ENCODE results near the gene WDR83. TPM values are rescaled to one million over a fixed set of nuclear protein-coding genes. Genes with fewer than 3 reads are reported as not detected.
A peak's percentile ranks its signal among the peaks of the same experiment; 100 is the strongest.

WDR83 gene
- total and polyA plus RNA-seq, 4 donors, result 7.9 to 15.8 (median 11.8) TPM

- H3K4me1 ChIP-seq (ENCODE audit: control insufficient read depth in 5 of 5, insufficient read depth in 5 of 5, low read length in 5 of 5), result peaks cover 0 to 33% (median 16%) of the 10 kb centered on the region in 5 donors
- ATAC-seq (ENCODE audit: insufficient read depth, low FRiP score), result peak; percentile 66
These were observed 2.9 kb downstream of the WDR83 start for GRCh38 chr19:12669270-12670158.

GRCh38 chr19:12670159-12670928, 3.7 kb downstream of the WDR83 start:
- Histone ChIP-seq H3K36me3 (ENCODE audit: control insufficient read depth in 4 of 4, insufficient read depth in 4 of 4, low read length in 4 of 4) (peaks cover 1 to 24% (median 16%) of the 10 kb centered on the region in 4 donors), H3K27ac (ENCODE audit: low read depth in 1 of 2, low read length in 1 of 2) (peak overlapping the region; percentile 92 to 98), H3K4me3 (peak overlapping the region; percentile 96), H3K4me1 (ENCODE audit: control insufficient read depth in 5 of 5, insufficient read depth in 5 of 5, low read length in 5 of 5) (peaks cover 0 to 33% (median 16%) of the 10 kb centered on the region in 5 donors), H3K9ac (ENCODE audit: insufficient read depth in 1 of 2, low read length in 2 of 2) (peak overlapping the region in 1 of 2 donors; percentile 79), H3K9me3 (ENCODE audit: control insufficient read depth in 4 of 4, insufficient read depth in 3 of 4, low read length in 3 of 4) (no peaks in the 10 kb centered on the region), H3K27me3 (ENCODE audit: control insufficient read depth in 3 of 3, insufficient read depth in 3 of 3, low read length in 2 of 3) (no peaks in the 10 kb centered on the region)
- no peak for ATAC-seq (ENCODE audit: insufficient read depth, low FRiP score)
- no peak for DNase-seq
- no peak for TF ChIP-seq CTCF (IDR thresholded peaks at IDR 0.05; ENCODE audit: control extremely low read depth, extremely low read depth)
- 40 to 46% methylated on average over 26 of the region's 26 CpGs for WGBS, 2 donors

More at GRCh38 chr19:12669270-12670158, 2.9 kb downstream of the WDR83 start:
- peak overlapping the region; percentile 96 for H3K4me3 ChIP-seq
- H3K27me3 ChIP-seq (ENCODE audit: control insufficient read depth in 3 of 3, insufficient read depth in 3 of 3, low read length in 2 of 3), result no peaks in the 10 kb centered on the region
- H3K9me3 ChIP-seq (ENCODE audit: control insufficient read depth in 4 of 4, insufficient read depth in 3 of 4, low read length in 3 of 4), result no peaks in the 10 kb centered on the region
- H3K27ac ChIP-seq (ENCODE audit: low read depth in 1 of 2, low read length in 1 of 2), result peak overlapping the region; percentile 92 to 98
- WGBS, 2 donors, result 0 to 1% methylated on average over 64 of the region's 64 CpGs
- peaks cover 0 to 21% (median 14%) of the 10 kb centered on the region in 4 donors for H3K36me3 ChIP-seq (ENCODE audit: control insufficient read depth in 4 of 4, insufficient read depth in 4 of 4, low read length in 4 of 4)
- peak; percentile 82 to 92 (median 91) for DNase-seq
- peak overlapping the region; percentile 79 to 82 for H3K9ac ChIP-seq (ENCODE audit: insufficient read depth in 1 of 2, low read length in 2 of 2)
- no peak for TF ChIP-seq CTCF (IDR thresholded peaks at IDR 0.05; ENCODE audit: control extremely low read depth, extremely low read depth)

GRCh38 chr19:12672744-12673143, 6.1 kb downstream of the WDR83 start:
- WGBS, 2 donors, result 90 to 95% methylated on average over 10 of the region's 10 CpGs
- Histone ChIP-seq H3K36me3 (ENCODE audit: control insufficient read depth in 4 of 4, insufficient read depth in 4 of 4, low read length in 4 of 4) (peaks cover 9 to 39% (median 32%) of the 10 kb centered on the region in 4 donors), H3K4me1 (ENCODE audit: control insufficient read depth in 5 of 5, insufficient read depth in 5 of 5, low read length in 5 of 5) (peaks cover 0 to 20% (median 8%) of the 10 kb centered on the region in 5 donors), H3K27me3 (ENCODE audit: control insufficient read depth in 3 of 3, insufficient read depth in 3 of 3, low read length in 2 of 3) (no peaks in the 10 kb centered on the region), H3K9ac (ENCODE audit: insufficient read depth in 1 of 2, low read length in 2 of 2) (no peak overlapping the region), H3K4me3 (no peak overlapping the region), H3K9me3 (ENCODE audit: control insufficient read depth in 4 of 4, insufficient read depth in 3 of 4, low read length in 3 of 4) (no peaks in the 10 kb centered on the region), H3K27ac (ENCODE audit: low read depth in 1 of 2, low read length in 1 of 2) (no peak overlapping the region)
- DNase-seq (no peak), ATAC-seq (ENCODE audit: insufficient read depth, low FRiP score) (no peak)
- TF ChIP-seq CTCF (IDR thresholded peaks at IDR 0.05; ENCODE audit: control extremely low read depth, extremely low read depth), result no peak
